ENCODE data around the gene PTPN18.

PTPN18 gene

DNA sequence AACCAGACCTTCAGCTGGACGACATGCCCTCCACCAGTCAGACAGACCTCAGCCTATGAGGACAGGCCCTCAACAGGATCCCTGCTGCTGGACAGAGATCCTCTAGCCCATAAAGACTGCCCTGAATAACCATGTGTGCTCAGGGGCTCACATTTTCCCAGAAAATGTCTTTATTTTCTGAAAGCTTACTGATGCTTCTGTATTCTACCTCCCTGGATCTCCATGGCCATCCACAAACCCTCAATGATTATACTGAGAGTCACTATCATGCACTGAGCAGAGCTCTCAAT, 1.8 kb upstream of the PTPN18 start:
- no peak overlapping the region for H3K4me2 ChIP-seq (ENCODE audit: low read length)

DNA sequence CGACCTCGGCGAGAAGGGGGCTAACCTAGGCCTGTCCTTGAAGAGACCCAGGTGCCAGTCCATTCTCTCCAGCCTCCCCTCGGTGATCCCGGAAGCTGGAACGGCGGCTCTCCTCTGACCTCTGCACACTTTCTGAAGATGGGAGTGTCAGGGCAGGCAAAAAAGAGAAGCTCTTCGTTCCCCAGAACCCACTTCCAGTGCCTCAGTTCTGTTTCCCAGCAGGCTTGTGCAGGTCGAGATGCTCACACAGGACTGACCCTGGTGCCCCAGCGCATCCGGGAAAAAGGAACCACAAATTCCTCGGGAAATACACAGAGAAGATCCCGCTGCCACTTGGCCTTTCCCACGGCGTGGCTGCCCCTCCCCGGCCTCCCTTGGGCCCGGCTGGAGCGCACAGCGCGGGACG, 681 bp upstream of the PTPN18 start:
- H3K9me3 ChIP-seq (ENCODE audit: insufficient read depth, low read length): no peaks in the 10 kb centered on the region
- peak overlapping the region; percentile 17; the same call in 1 of the 2 replicates for H2AFZ ChIP-seq (ENCODE audit: low read depth, low read length)
- H3K9ac ChIP-seq (ENCODE audit: low read length): peak overlapping the region; percentile 67
- H3K4me1 ChIP-seq (ENCODE audit: low read length): peaks cover 9% of the 10 kb centered on the region
- no peaks in the 10 kb centered on the region for H3K79me2 ChIP-seq (ENCODE audit: low read length)
- no peak overlapping the region for H3K27ac ChIP-seq (ENCODE audit: low read length)
- H3K27me3 ChIP-seq (ENCODE audit: low read depth, low read length): no peaks in the 10 kb centered on the region
- no peaks in the 10 kb centered on the region for H4K20me1 ChIP-seq (ENCODE audit: insufficient read depth, low read length)
- peak overlapping the region; percentile 94 for H3K4me2 ChIP-seq (ENCODE audit: low read length)
- peaks cover 2% of the 10 kb centered on the region for H3K36me3 ChIP-seq (replicated peaks; ENCODE audit: low read depth, low read length)
- TF ChIP-seq EZH2phosphoT487 (IDR thresholded peaks at IDR 0.05; ENCODE audit: low read depth): no peak
- peak overlapping the region; percentile 96 for H3K4me3 ChIP-seq (ENCODE audit: low read length)

More for the DNA sequence above, 1.8 kb upstream of the PTPN18 start:
- no peaks in the 10 kb centered on the region for H4K20me1 ChIP-seq (ENCODE audit: insufficient read depth, low read length)
- H3K9ac ChIP-seq (ENCODE audit: low read length): no peak overlapping the region
- H3K4me3 ChIP-seq (ENCODE audit: low read length): no peak overlapping the region
- H3K9me3 ChIP-seq (ENCODE audit: insufficient read depth, low read length): no peaks in the 10 kb centered on the region
- no peaks in the 10 kb centered on the region for H3K27me3 ChIP-seq (ENCODE audit: low read depth, low read length)
- peaks cover 8% of the 10 kb centered on the region for H3K36me3 ChIP-seq (replicated peaks; ENCODE audit: low read depth, low read length)
- peaks cover 9% of the 10 kb centered on the region for H3K4me1 ChIP-seq (ENCODE audit: low read length)
- H3K79me2 ChIP-seq (ENCODE audit: low read length): no peaks in the 10 kb centered on the region
- H3K27ac ChIP-seq (ENCODE audit: low read length): no peak overlapping the region
- H2AFZ ChIP-seq (ENCODE audit: low read depth, low read length): no peak overlapping the region
- TF ChIP-seq EZH2phosphoT487 (IDR thresholded peaks at IDR 0.05; ENCODE audit: low read depth): no peak
- TF ChIP-seq, protein P1, sequence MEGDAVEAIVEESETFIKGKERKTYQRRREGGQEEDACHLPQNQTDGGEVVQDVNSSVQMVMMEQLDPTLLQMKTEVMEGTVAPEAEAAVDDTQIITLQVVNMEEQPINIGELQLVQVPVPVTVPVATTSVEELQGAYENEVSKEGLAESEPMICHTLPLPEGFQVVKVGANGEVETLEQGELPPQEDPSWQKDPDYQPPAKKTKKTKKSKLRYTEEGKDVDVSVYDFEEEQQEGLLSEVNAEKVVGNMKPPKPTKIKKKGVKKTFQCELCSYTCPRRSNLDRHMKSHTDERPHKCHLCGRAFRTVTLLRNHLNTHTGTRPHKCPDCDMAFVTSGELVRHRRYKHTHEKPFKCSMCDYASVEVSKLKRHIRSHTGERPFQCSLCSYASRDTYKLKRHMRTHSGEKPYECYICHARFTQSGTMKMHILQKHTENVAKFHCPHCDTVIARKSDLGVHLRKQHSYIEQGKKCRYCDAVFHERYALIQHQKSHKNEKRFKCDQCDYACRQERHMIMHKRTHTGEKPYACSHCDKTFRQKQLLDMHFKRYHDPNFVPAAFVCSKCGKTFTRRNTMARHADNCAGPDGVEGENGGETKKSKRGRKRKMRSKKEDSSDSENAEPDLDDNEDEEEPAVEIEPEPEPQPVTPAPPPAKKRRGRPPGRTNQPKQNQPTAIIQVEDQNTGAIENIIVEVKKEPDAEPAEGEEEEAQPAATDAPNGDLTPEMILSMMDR (IDR thresholded peaks at IDR 0.05; ENCODE audit: low read depth, low read length): no peak

DNA sequence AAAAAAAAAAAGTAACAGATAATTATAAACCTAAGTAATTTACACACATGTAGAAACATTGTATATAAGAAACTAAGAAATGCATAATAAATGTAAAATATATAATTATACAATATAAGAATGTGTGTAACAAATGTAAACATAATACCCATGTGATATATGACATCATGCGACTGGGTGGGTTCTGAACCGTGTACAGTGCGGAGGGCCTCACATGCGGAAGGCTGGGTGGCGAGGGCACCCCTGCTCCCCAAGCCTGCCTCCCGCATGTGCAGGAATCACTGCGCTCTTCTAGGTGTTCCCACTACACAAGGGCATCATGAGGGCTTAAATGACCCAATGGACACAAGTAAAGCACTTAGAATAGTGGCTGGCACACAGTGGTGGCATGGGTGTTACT, 2.0 kb downstream of the PTPN18 start:
- H3K36me3 ChIP-seq (replicated peaks; ENCODE audit: low read depth, low read length): no peaks in the 10 kb centered on the region

DNA sequence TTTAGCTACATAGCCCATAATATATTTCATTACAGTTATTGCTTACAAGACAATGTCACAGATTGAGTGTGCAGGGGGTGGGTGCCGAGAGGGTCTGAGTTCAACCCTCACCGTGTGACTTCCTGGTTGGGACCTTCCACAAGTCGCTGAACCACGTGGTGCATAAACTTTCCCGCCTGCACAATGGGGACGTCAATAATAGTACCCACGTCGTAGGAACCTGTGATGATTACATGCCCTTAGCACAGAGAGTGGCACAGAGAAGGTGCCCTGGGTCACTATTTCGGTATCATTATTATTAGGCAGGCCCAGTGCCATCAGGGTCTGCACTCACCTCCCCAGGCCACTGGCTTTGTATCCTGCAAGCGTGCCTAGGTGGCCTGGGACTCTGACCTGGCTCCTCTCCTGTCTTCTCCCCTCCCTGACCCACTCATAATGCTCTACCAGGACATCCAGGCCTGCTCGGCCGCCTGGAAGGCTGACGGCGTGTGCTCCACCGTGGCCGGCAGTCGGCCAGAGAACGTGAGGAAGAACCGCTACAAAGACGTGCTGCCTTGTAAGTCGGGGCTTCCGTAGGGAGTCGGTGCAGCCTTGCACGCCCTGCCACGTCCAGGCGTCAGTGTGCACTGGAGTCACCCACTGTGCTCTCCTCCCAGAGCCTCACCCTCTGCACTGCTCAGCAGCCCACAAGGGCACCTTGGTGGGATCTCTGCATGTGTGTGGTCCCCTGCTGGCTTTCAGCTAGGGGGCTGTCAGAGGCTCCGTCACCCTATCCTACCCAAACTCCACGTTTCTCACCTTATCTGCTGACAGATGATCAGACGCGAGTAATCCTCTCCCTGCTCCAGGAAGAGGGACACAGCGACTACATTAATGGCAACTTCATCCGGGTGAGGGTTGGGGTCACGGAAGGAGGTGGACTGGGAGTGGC, 2.8 kb downstream of the PTPN18 start:
- Histone ChIP-seq H3K27ac (ENCODE audit: low read length) (no peak overlapping the region), H3K4me3 (ENCODE audit: low read length) (no peak overlapping the region), H3K9me3 (ENCODE audit: insufficient read depth, low read length) (no peaks in the 10 kb centered on the region), H3K27me3 (ENCODE audit: low read depth, low read length) (no peaks in the 10 kb centered on the region), H3K4me2 (ENCODE audit: low read length) (no peak overlapping the region), H3K79me2 (ENCODE audit: low read length) (no peaks in the 10 kb centered on the region), H3K9ac (ENCODE audit: low read length) (no peak overlapping the region), H4K20me1 (ENCODE audit: insufficient read depth, low read length) (no peaks in the 10 kb centered on the region), H3K36me3 (replicated peaks; ENCODE audit: low read depth, low read length) (no peaks in the 10 kb centered on the region), H2AFZ (ENCODE audit: low read depth, low read length) (no peak overlapping the region), H3K4me1 (ENCODE audit: low read length) (peaks cover 9% of the 10 kb centered on the region)
- no peak for TF ChIP-seq EZH2phosphoT487 (IDR thresholded peaks at IDR 0.05; ENCODE audit: low read depth)
- TF ChIP-seq, protein P1 (IDR thresholded peaks at IDR 0.05; ENCODE audit: low read depth, low read length): no peak

More for the DNA sequence above, 2.0 kb downstream of the PTPN18 start:
- no peaks in the 10 kb centered on the region for H3K9me3 ChIP-seq (ENCODE audit: insufficient read depth, low read length)
- no peak overlapping the region for H2AFZ ChIP-seq (ENCODE audit: low read depth, low read length)
- no peak overlapping the region for H3K4me2 ChIP-seq (ENCODE audit: low read length)
- no peaks in the 10 kb centered on the region for H4K20me1 ChIP-seq (ENCODE audit: insufficient read depth, low read length)
- H3K9ac ChIP-seq (ENCODE audit: low read length): no peak overlapping the region
- H3K4me1 ChIP-seq (ENCODE audit: low read length): peaks cover 9% of the 10 kb centered on the region
- no peak overlapping the region for H3K27ac ChIP-seq (ENCODE audit: low read length)
- TF ChIP-seq EZH2phosphoT487 (IDR thresholded peaks at IDR 0.05; ENCODE audit: low read depth): no peak
- TF ChIP-seq, protein P1 (IDR thresholded peaks at IDR 0.05; ENCODE audit: low read depth, low read length): no peak
- H3K79me2 ChIP-seq (ENCODE audit: low read length): no peaks in the 10 kb centered on the region
- H3K27me3 ChIP-seq (ENCODE audit: low read depth, low read length): no peaks in the 10 kb centered on the region
- no peak overlapping the region for H3K4me3 ChIP-seq (ENCODE audit: low read length)
